Neural progenitor cell (in vitro differentiated cells): Measurements from ENCODE around the gene FBXL4. TPM values are rescaled to one million over a fixed set of nuclear protein-coding genes. Genes with fewer than 3 reads are reported as not detected.

Experiments used
- DNase-seq: peaks from one replicate; pipeline ENCODE4 v3.0.0-alpha.2; 2016; ENCODE audit warnings: low spot score
- H2AFZ ChIP-seq: fragments of 200-600 bp; sonication (generic); replicated peaks from 2 replicates; pipeline ENCODE4 v1.6.1; 2016; ENCODE audit warnings: antibody characterized with exemption
- H3F3A ChIP-seq: fragments of 200-600 bp; sonication (generic); 2 replicates; pipeline ENCODE4 v1.6.1; 2016; ENCODE audit warnings: antibody characterized with exemption, low read depth
- H3K27ac ChIP-seq: fragments of 200-600 bp; sonication (generic); 2 replicates; pipeline ENCODE4 v1.5.1; 2016; ENCODE audit warnings: mild to moderate bottlenecking
- H3K27me3 ChIP-seq: fragments of 200-600 bp; sonication (generic); 2 replicates; pipeline ENCODE4 v1.6.1; 2016; ENCODE audit warnings: mild to moderate bottlenecking, moderate library complexity
- H3K36me3 ChIP-seq: fragments of 200-600 bp; sonication (generic); 2 replicates; pipeline ENCODE4 v1.5.1; 2016
- H3K4me1 ChIP-seq: fragments of 200-600 bp; sonication (generic); 2 replicates; pipeline ENCODE4 v1.6.1; 2016; ENCODE audit warnings: mixed run types
- H3K4me2 ChIP-seq: fragments of 200-600 bp; sonication (generic); 2 replicates; pipeline ENCODE4 v1.6.1; 2016
- H3K4me3 ChIP-seq: fragments of 200-600 bp; sonication (generic); 2 replicates; pipeline ENCODE4 v1.5.1; 2016
- H3K79me2 ChIP-seq: fragments of 200-600 bp; sonication (generic); 2 replicates; pipeline ENCODE4 v1.6.1; 2016; ENCODE audit warnings: low read depth
- H3K9ac ChIP-seq: fragments of 200-600 bp; sonication (generic); 2 replicates; pipeline ENCODE4 v1.6.1; 2016
- H3K9me3 ChIP-seq: fragments of 200-600 bp; sonication (generic); 2 replicates; pipeline ENCODE4 v1.5.1; 2016; ENCODE audit warnings: low read depth
- H4K20me1 ChIP-seq: fragments of 200-600 bp; sonication (generic); 2 replicates; pipeline ENCODE4 v1.6.1; 2016; ENCODE audit warnings: low read depth
- H3K27ac Mint-ChIP-seq: 3 replicates; pipeline ENCODE4 v1.8.0; 2021; ENCODE audit warnings: mixed read lengths
- H3K27me3 Mint-ChIP-seq: 2 replicates; pipeline ENCODE4 v1.8.0; 2022; ENCODE audit warnings: low read depth, mild to moderate bottlenecking, inconsistent platforms, moderate library complexity, mixed read lengths; ENCODE audit not compliant: insufficient read depth
- H3K36me3 Mint-ChIP-seq: 3 replicates; pipeline ENCODE4 v1.8.0; 2021; ENCODE audit warnings: mixed read lengths
- H3K4me1 Mint-ChIP-seq: 3 replicates; pipeline ENCODE4 v1.8.0; 2021; ENCODE audit warnings: mixed read lengths
- H3K4me3 Mint-ChIP-seq: 3 replicates; pipeline ENCODE4 v1.8.0; 2021; ENCODE audit warnings: mild to moderate bottlenecking, moderate library complexity, mixed read lengths
- H3K9me3 Mint-ChIP-seq: 3 replicates; pipeline ENCODE4 v1.8.0; 2020; ENCODE audit warnings: mixed read lengths
- EZH2 ChIP-seq: fragments of 200-600 bp; sonication (generic); IDR thresholded peaks from 2 replicates; pipeline ENCODE4 v1.6.1; 2017; ENCODE audit warnings: antibody characterized with exemption, mild to moderate bottlenecking, moderate library complexity
- EZH2phosphoT487 ChIP-seq: fragments of 200-600 bp; sonication (generic); IDR thresholded peaks from 2 replicates; pipeline ENCODE4 v1.6.1; 2017; ENCODE audit warnings: antibody characterized with exemption
- total RNA-seq: library from RNA; depleted of rRNA; stranded (reverse); fragments of >200 nt; gene quantifications from 2 replicates; pipeline ENCODE4 v1.2.3, GENCODE V29; 2015; ENCODE audit warnings: low replicate concordance
- TF ChIP-seq, protein P1 (sequence below): fragments of 200-600 bp; sonication (generic); IDR thresholded peaks from 2 replicates; pipeline ENCODE4 v1.5.1; 2017; ENCODE audit warnings: antibody characterized with exemption, mild to moderate bottlenecking

FBXL4 gene
- total RNA-seq, 1 donor from 2014 or later, result 18.3 TPM

- Histone ChIP-seq H3K9me3 (no peaks in the 10 kb centered on the region), H3K9ac (no peak overlapping the region), H3K36me3 (peaks cover 8% of the 10 kb centered on the region), H3K27me3 (no peaks in the 10 kb centered on the region), H3K79me2 (no peaks in the 10 kb centered on the region), H3F3A (no peaks in the 10 kb centered on the region), H3K4me1 (peaks cover 9% of the 10 kb centered on the region), H4K20me1 (no peaks in the 10 kb centered on the region), H3K4me3 (no peak overlapping the region), H2AFZ (no peak overlapping the region), H3K27ac (no peak overlapping the region), H3K4me2 (no peak overlapping the region)
- Mint-ChIP-seq H3K4me3 (no peak overlapping the region), H3K9me3 (peaks cover 9% of the 10 kb centered on the region), H3K4me1 (peaks cover 8% of the 10 kb centered on the region), H3K36me3 (peaks cover 29% of the 10 kb centered on the region), H3K27ac (no peak overlapping the region), H3K27me3 (no peaks in the 10 kb centered on the region)
- TF ChIP-seq, protein P1, sequence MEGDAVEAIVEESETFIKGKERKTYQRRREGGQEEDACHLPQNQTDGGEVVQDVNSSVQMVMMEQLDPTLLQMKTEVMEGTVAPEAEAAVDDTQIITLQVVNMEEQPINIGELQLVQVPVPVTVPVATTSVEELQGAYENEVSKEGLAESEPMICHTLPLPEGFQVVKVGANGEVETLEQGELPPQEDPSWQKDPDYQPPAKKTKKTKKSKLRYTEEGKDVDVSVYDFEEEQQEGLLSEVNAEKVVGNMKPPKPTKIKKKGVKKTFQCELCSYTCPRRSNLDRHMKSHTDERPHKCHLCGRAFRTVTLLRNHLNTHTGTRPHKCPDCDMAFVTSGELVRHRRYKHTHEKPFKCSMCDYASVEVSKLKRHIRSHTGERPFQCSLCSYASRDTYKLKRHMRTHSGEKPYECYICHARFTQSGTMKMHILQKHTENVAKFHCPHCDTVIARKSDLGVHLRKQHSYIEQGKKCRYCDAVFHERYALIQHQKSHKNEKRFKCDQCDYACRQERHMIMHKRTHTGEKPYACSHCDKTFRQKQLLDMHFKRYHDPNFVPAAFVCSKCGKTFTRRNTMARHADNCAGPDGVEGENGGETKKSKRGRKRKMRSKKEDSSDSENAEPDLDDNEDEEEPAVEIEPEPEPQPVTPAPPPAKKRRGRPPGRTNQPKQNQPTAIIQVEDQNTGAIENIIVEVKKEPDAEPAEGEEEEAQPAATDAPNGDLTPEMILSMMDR, result no peak
- TF ChIP-seq EZH2 (no peak), EZH2phosphoT487 (no peak)
- DNase-seq, result no peak
Measured at GRCh38 chr6:98900706-98901105, 47.0 kb downstream of the FBXL4 start.

DNA sequence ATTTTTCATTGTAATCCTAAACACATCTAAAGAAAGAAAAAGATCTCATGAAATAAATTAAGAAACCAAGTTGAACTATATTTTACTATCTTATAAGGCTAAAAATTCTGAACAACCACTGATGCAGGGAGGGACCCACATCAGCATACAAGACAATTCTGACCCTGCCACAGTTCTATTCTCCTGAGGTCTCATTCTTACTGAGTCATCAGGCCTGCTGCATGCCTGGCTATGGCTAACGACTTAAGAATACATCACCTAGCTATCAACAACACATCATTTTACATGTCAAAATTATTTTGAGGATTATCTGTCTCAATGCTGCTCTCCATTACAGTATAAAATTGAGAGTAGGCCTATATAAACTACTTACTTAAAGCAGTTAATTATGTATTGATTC is 52.9 kb downstream of the FBXL4 start:
- peaks cover 11% of the 10 kb centered on the region for H3K4me1 Mint-ChIP-seq
- H3K36me3 Mint-ChIP-seq, result peaks cover 30% of the 10 kb centered on the region
- no peak overlapping the region for H3K4me3 Mint-ChIP-seq

GRCh38 chr6:98887650-98888049 is 60.1 kb downstream of the FBXL4 start:
- Histone ChIP-seq H3K36me3 (no peaks in the 10 kb centered on the region), H4K20me1 (no peaks in the 10 kb centered on the region), H3K4me3 (no peak overlapping the region), H3K9me3 (no peaks in the 10 kb centered on the region), H3K79me2 (no peaks in the 10 kb centered on the region), H3K4me2 (no peak overlapping the region), H3K9ac (no peak overlapping the region), H3F3A (no peaks in the 10 kb centered on the region), H2AFZ (no peak overlapping the region), H3K27me3 (no peaks in the 10 kb centered on the region), H3K4me1 (peaks cover 8% of the 10 kb centered on the region), H3K27ac (no peak overlapping the region)
- DNase-seq, result no peak
- Mint-ChIP-seq H3K4me3 (no peak overlapping the region), H3K27me3 (no peaks in the 10 kb centered on the region), H3K4me1 (no peaks in the 10 kb centered on the region), H3K9me3 (no peaks in the 10 kb centered on the region), H3K27ac (no peak overlapping the region), H3K36me3 (peaks cover 20% of the 10 kb centered on the region)
- no peak for TF ChIP-seq EZH2phosphoT487
- TF ChIP-seq, protein P1, result no peak
- TF ChIP-seq EZH2, result no peak

More for the DNA sequence above, 52.9 kb downstream of the FBXL4 start:
- Histone ChIP-seq H3K9ac (no peak overlapping the region), H2AFZ (no peak overlapping the region), H3K27ac (peak overlapping the region; percentile 8), H3K4me3 (no peak overlapping the region), H3K36me3 (peaks cover 9% of the 10 kb centered on the region), H4K20me1 (no peaks in the 10 kb centered on the region), H3K4me2 (no peak overlapping the region), H3K27me3 (no peaks in the 10 kb centered on the region), H3K9me3 (no peaks in the 10 kb centered on the region), H3F3A (no peaks in the 10 kb centered on the region), H3K79me2 (no peaks in the 10 kb centered on the region), H3K4me1 (peaks cover 28% of the 10 kb centered on the region)
- H3K9me3 Mint-ChIP-seq, result peaks cover 9% of the 10 kb centered on the region
- H3K27ac Mint-ChIP-seq, result no peak overlapping the region
- DNase-seq, result no peak
- no peaks in the 10 kb centered on the region for H3K27me3 Mint-ChIP-seq
- TF ChIP-seq EZH2 (no peak), EZH2phosphoT487 (no peak)
- TF ChIP-seq, protein P1, result no peak
